GM19468 (cell line): Measurements from ENCODE around the gene NEDD4L.

ENCODE experiments used
- ATAC-seq: cut with Tn5 transposase; IDR thresholded peaks from one replicate; pipeline ENCODE4 v1.9.1; 2021; ENCODE audit warnings: mild to moderate bottlenecking, moderate library complexity, moderate number of reproducible peaks; ENCODE audit not compliant: unreplicated experiment; ENCODE audit errors: extremely low read depth

NEDD4L gene

GRCh38 chr18:58298251-58299134 is 254.5 kb downstream of the NEDD4L start:
- ATAC-seq = no peak

- no peak for ATAC-seq
Observed at GRCh38 chr18:58299135-58299473, 255.1 kb downstream of the NEDD4L start.

GRCh38 chr18:58299936-58300335 is 255.9 kb downstream of the NEDD4L start:
- ATAC-seq = no peak

- ATAC-seq = no peak
Observed at GRCh38 chr18:58300867-58301266, 256.8 kb downstream of the NEDD4L start.

- ATAC-seq = no peak
Observed at GRCh38 chr18:58302811-58303210, 258.8 kb downstream of the NEDD4L start.

GRCh38 chr18:58303363-58303762 is 259.3 kb downstream of the NEDD4L start:
- peak; percentile 34 for ATAC-seq

GRCh38 chr18:58305792-58306191 is 261.8 kb downstream of the NEDD4L start:
- no peak for ATAC-seq

- ATAC-seq = no peak
Observed at GRCh38 chr18:58307441-58307840, 263.4 kb downstream of the NEDD4L start.

- no peak for ATAC-seq
Observed at GRCh38 chr18:58308463-58308862, 264.4 kb downstream of the NEDD4L start.

- ATAC-seq = no peak
Observed at GRCh38 chr18:58309099-58309498, 265.1 kb downstream of the NEDD4L start.

- no peak for ATAC-seq
Observed at GRCh38 chr18:58309610-58310239, 265.7 kb downstream of the NEDD4L start.

- no peak for ATAC-seq
Observed at GRCh38 chr18:58310517-58310916, 266.5 kb downstream of the NEDD4L start.

- ATAC-seq = no peak
Observed at GRCh38 chr18:58311390-58311789, 267.4 kb downstream of the NEDD4L start.

- no peak for ATAC-seq
Observed at GRCh38 chr18:58313491-58314032, 269.5 kb downstream of the NEDD4L start.

GRCh38 chr18:58314284-58314683 is 270.3 kb downstream of the NEDD4L start:
- no peak for ATAC-seq

- ATAC-seq = no peak
Observed at GRCh38 chr18:58315041-58315440, 271.0 kb downstream of the NEDD4L start.

GRCh38 chr18:58315739-58316215 is 271.8 kb downstream of the NEDD4L start:
- ATAC-seq = no peak

- ATAC-seq = no peak
Observed at GRCh38 chr18:58316396-58317342, 272.6 kb downstream of the NEDD4L start.

GRCh38 chr18:58319719-58320118 is 275.7 kb downstream of the NEDD4L start:
- no peak for ATAC-seq

GRCh38 chr18:58320907-58321561 is 277.0 kb downstream of the NEDD4L start:
- no peak for ATAC-seq
